B cell (primary cell): ENCODE data around the gene UNC5A. TPM values are rescaled to one million over a fixed set of nuclear protein-coding genes. Genes with fewer than 3 reads are reported as not detected.

Experiments
- ATAC-seq: fragments of 200-7000 bp; cut with Tn5 transposase; one replicate; pipeline ENCODE4 v1.10.0; 2021; ENCODE audit warnings: low read depth, mild to moderate bottlenecking, moderate number of reproducible peaks, moderate library complexity
- CTCF ChIA-PET: fragments of 350-600 bp; sonication (Branson Sonifier 250); formaldehyde crosslinking; loops from one replicate; lab custom pipeline; 2021; ENCODE audit warnings: antibody characterized with exemption, inconsistent platforms; lab: Charles Lee
- POLR2A ChIA-PET: fragments of 350-600 bp; sonication (Branson Sonifier 250); formaldehyde crosslinking; loops from one replicate; lab custom pipeline; 2021; ENCODE audit warnings: antibody characterized with exemption; lab: Charles Lee
- DNase-seq: peaks from one replicate; pipeline ENCODE4 v3.0.0; 2013
- H2AFZ ChIP-seq: 2 replicates; pipeline ENCODE4 v1.6.1; 2012; ENCODE audit warnings: mild to moderate bottlenecking, low read depth, low read length; ENCODE audit not compliant: insufficient read depth, poor library complexity, severe bottlenecking
- H3K27ac ChIP-seq, 2 donors: 1 replicate in 1 of 2; 2 replicates in 1 of 2; pipeline ENCODE4 v1.5.1; 2012 to 2013; ENCODE audit warnings: low read length in 2 of 2, mild to moderate bottlenecking in 2 of 2, moderate library complexity in 1 of 2
- H3K27me3 ChIP-seq, 4 experiments: fragments of 200-600 bp in 1 of 4; sonication (generic) in 1 of 4; replicated peaks in 1 of 4; 1 replicate in 2 of 4; 2 replicates in 2 of 4; pipeline versions ENCODE4 v1.6.1 to v1.7.0; 2013 to 2016; ENCODE audit warnings: low read length in 3 of 4, mild to moderate bottlenecking in 2 of 4, mixed read lengths in 1 of 4, moderate library complexity in 1 of 4; ENCODE audit not compliant: insufficient read depth in 4 of 4, control insufficient read depth in 3 of 4; ENCODE audit errors: control extremely low read depth in 1 of 4
- H3K36me3 ChIP-seq, 2 experiments: replicated peaks in 1 of 2; 1 replicate in 1 of 2; 2 replicates in 1 of 2; pipeline versions ENCODE4 v1.6.1 to v1.7.1; 2013; ENCODE audit warnings: low read length in 1 of 2; ENCODE audit not compliant: insufficient read depth in 2 of 2, control insufficient read depth in 1 of 2; ENCODE audit errors: control extremely low read depth in 1 of 2, extremely low read depth in 1 of 2
- H3K4me1 ChIP-seq, 2 donors: fragments of 200-600 bp in 1 of 2; sonication (generic) in 1 of 2; 1 replicate in 1 of 2; 2 replicates in 1 of 2; pipeline versions ENCODE4 v1.5.1 to v1.6.1; 2013 to 2017; ENCODE audit warnings: low read length in 2 of 2; ENCODE audit not compliant: control insufficient read depth in 2 of 2, insufficient read depth in 2 of 2
- H3K4me2 ChIP-seq: replicated peaks from 2 replicates; pipeline ENCODE3; 2012; ENCODE audit warnings: mild to moderate bottlenecking, low read depth, low read length; ENCODE audit not compliant: poor library complexity, severe bottlenecking
- H3K4me3 ChIP-seq, 5 experiments: fragments of 200-600 bp in 1 of 5; sonication (generic) in 1 of 5; 1 replicate in 3 of 5; 2 replicates in 2 of 5; pipeline versions ENCODE4 v1.5.1 to v1.7.0; 2011 to 2016; ENCODE audit warnings: low read length in 4 of 5, mild to moderate bottlenecking in 4 of 5, low read depth in 2 of 5, control low read depth in 1 of 5, moderate library complexity in 1 of 5; ENCODE audit not compliant: insufficient read depth in 1 of 5; ENCODE audit errors: control extremely low read depth in 1 of 5, extremely low read depth in 1 of 5
- H3K79me2 ChIP-seq: fragments of 200-600 bp; sonication (generic); one replicate; pipeline ENCODE4 v1.6.0; 2016; ENCODE audit warnings: low read length; ENCODE audit not compliant: control insufficient read depth, insufficient read depth
- H3K9ac ChIP-seq: fragments of 200-600 bp; sonication (generic); 2 replicates; pipeline ENCODE4 v1.6.1; 2017; ENCODE audit warnings: mild to moderate bottlenecking, low read length, moderate library complexity
- H3K9me3 ChIP-seq, 3 donors: one replicate each; pipeline versions ENCODE4 v1.6.1 to v1.7.1; 2013; ENCODE audit warnings: low read length in 2 of 3; ENCODE audit not compliant: control insufficient read depth in 2 of 3, insufficient read depth in 1 of 3; ENCODE audit errors: control extremely low read depth in 1 of 3
- H4K20me1 ChIP-seq: 2 replicates; pipeline ENCODE4 v1.6.0; 2012; ENCODE audit warnings: mild to moderate bottlenecking, low read length; ENCODE audit not compliant: insufficient read depth, control insufficient read depth, poor library complexity, severe bottlenecking
- H3K27ac Mint-ChIP-seq: one replicate; pipeline ENCODE4 v1.8.0; 2021; ENCODE audit warnings: mixed read lengths
- H3K27me3 Mint-ChIP-seq: one replicate; pipeline ENCODE4 v1.8.0; 2021; ENCODE audit warnings: mixed read lengths
- H3K4me1 Mint-ChIP-seq: one replicate; pipeline ENCODE4 v1.8.0; 2021; ENCODE audit warnings: mixed read lengths
- H3K4me3 Mint-ChIP-seq: one replicate; pipeline ENCODE4 v1.8.0; 2021; ENCODE audit warnings: mixed read lengths
- H3K9me3 Mint-ChIP-seq: one replicate; pipeline ENCODE4 v1.8.0; 2022; ENCODE audit warnings: mixed read lengths; ENCODE audit not compliant: insufficient read depth
- CTCF ChIP-seq: fragments of 200-600 bp; IDR thresholded peaks from one replicate; pipeline ENCODE4 v1.8.0; 2022; ENCODE audit warnings: antibody characterized with exemption, mild to moderate bottlenecking
- EZH2 ChIP-seq: IDR thresholded peaks from 2 replicates; pipeline ENCODE4 v1.6.1; 2012; ENCODE audit warnings: borderline replicate concordance, low read depth, mild to moderate bottlenecking, moderate library complexity, low read length; ENCODE audit not compliant: insufficient read depth, poor library complexity, severe bottlenecking
- WGBS: methylation state at CpG from one replicate; pipeline ENCODE4 v1.1.5; 2013; ENCODE audit warnings: missing lambda C conversion rate; ENCODE audit not compliant: insufficient coverage; 5-methylcytosine and 5-hydroxymethylcytosine counted together
- intact Hi-C: fragments of 100-400 bp; cut with micrococcal nuclease; formaldehyde crosslinking; loops from one replicate; pipeline ENCODE4 v1.10.0; 2022
- polyA plus RNA-seq: library from polyadenylated mRNA; depleted of rRNA; stranded (reverse); fragments of >200 nt; gene quantifications from 2 replicates; pipeline ENCODE4 v1.2.3, GENCODE V29; 2012
- total RNA-seq, 2 donors: library from RNA; stranded (reverse); fragments of 120-200 nt in 1 of 2; gene quantifications; 1 replicate in 1 of 2; 2 replicates in 1 of 2; pipeline versions ENCODE4 v1.2.3 to v1.2.4, GENCODE V29; 2013 to 2022

UNC5A gene
- total and polyA plus RNA-seq, 2 donors (not counting 1 experiment from before 2014, with no cell fraction given): not detected

GRCh38 chr5:176890455-176891330 is 80.3 kb downstream of the UNC5A start:
- Histone ChIP-seq H3K9ac (no peak overlapping the region), H3K36me3 (no peaks in the 10 kb centered on the region), H3K27me3 (peaks cover 0 to 7% (median 0%) of the 10 kb centered on the region in 4 experiments), H4K20me1 (no peaks in the 10 kb centered on the region), H3K27ac (no peak overlapping the region), H3K4me3 (no peak overlapping the region), H3K9me3 (peaks cover 0 to 1% (median 0%) of the 10 kb centered on the region in 3 donors), H3K4me2 (no peak overlapping the region), H3K79me2 (no peaks in the 10 kb centered on the region), H3K4me1 (no peaks in the 10 kb centered on the region), H2AFZ (no peak overlapping the region)
- CTCF ChIA-PET: no interaction called here
- Mint-ChIP-seq H3K9me3 (no peaks in the 10 kb centered on the region), H3K4me1 (no peaks in the 10 kb centered on the region), H3K27me3 (peaks cover 18% of the 10 kb centered on the region), H3K27ac (no peak overlapping the region), H3K4me3 (no peak overlapping the region)
- intact Hi-C loops: no loop called here
- DNase-seq: no peak
- no peak for TF ChIP-seq CTCF
- TF ChIP-seq EZH2: no peak
- POLR2A ChIA-PET: no interaction called here
- 66% methylated on average over 7 of the region's 9 CpGs for WGBS
- no peak for ATAC-seq

GRCh38 chr5:176891331-176891958 is 81.1 kb downstream of the UNC5A start:
- CTCF ChIA-PET: no interaction called here

More at GRCh38 chr5:176891331-176891958, 81.1 kb downstream of the UNC5A start:
- intact Hi-C loops: no loop called here
- TF ChIP-seq CTCF: no peak
- no peak for TF ChIP-seq EZH2
- no peak for ATAC-seq
- no peak overlapping the region for H3K4me2 ChIP-seq
- no peak overlapping the region for H3K4me3 Mint-ChIP-seq
- no peak overlapping the region for H3K27ac Mint-ChIP-seq
- H3K9ac ChIP-seq: no peak overlapping the region
- H3K9me3 ChIP-seq: peaks cover 0 to 4% (median 0%) of the 10 kb centered on the region in 3 donors
- POLR2A ChIA-PET: no interaction called here
- no peaks in the 10 kb centered on the region for H3K79me2 ChIP-seq
- H3K4me3 ChIP-seq: no peak overlapping the region
- no peaks in the 10 kb centered on the region for H3K4me1 Mint-ChIP-seq
- H3K27me3 ChIP-seq: peaks cover 0 to 7% (median 0%) of the 10 kb centered on the region in 4 experiments
- no peaks in the 10 kb centered on the region for H4K20me1 ChIP-seq
- peaks cover 18% of the 10 kb centered on the region for H3K27me3 Mint-ChIP-seq
- H2AFZ ChIP-seq: no peak overlapping the region
- H3K27ac ChIP-seq: no peak overlapping the region
- no peak for DNase-seq
- H3K4me1 ChIP-seq: no peaks in the 10 kb centered on the region
- no peaks in the 10 kb centered on the region for H3K36me3 ChIP-seq
- H3K9me3 Mint-ChIP-seq: no peaks in the 10 kb centered on the region
- WGBS: 77% methylated on average over 9 of the region's 9 CpGs
